HG03457 (cell line): Measurements from ENCODE around the gene FAM98A.

Experiments
- ATAC-seq: cut with Tn5 transposase; IDR thresholded peaks from one replicate; pipeline ENCODE4 v1.9.1; 2021; ENCODE audit warnings: moderate number of reproducible peaks; ENCODE audit not compliant: unreplicated experiment

FAM98A gene

GRCh38 chr2:33598561-33599174 lies 431 bp downstream of the FAM98A start:
- peak; percentile 56 for ATAC-seq

GRCh38 chr2:33597026-33597425 lies 2.1 kb downstream of the FAM98A start:
- ATAC-seq: no peak

GRCh38 chr2:33595385-33595784 lies 3.7 kb downstream of the FAM98A start:
- ATAC-seq: no peak

- ATAC-seq: no peak
Measured at GRCh38 chr2:33589444-33589843, 9.7 kb downstream of the FAM98A start.

GRCh38 chr2:33588232-33588631 lies 10.9 kb downstream of the FAM98A start:
- ATAC-seq: no peak

- no peak for ATAC-seq
Measured at GRCh38 chr2:33586766-33587165, 12.3 kb downstream of the FAM98A start.

- ATAC-seq: no peak
Measured at GRCh38 chr2:33583194-33583938, 15.7 kb downstream of the FAM98A start.

- no peak for ATAC-seq
Measured at GRCh38 chr2:33581872-33582271, 17.2 kb downstream of the FAM98A start.

- no peak for ATAC-seq
Measured at GRCh38 chr2:33579227-33579626, 19.9 kb downstream of the FAM98A start.

- ATAC-seq: no peak
Measured at GRCh38 chr2:33577668-33578067, 21.4 kb downstream of the FAM98A start.

- no peak for ATAC-seq
Measured at GRCh38 chr2:33577084-33577483, 22.0 kb downstream of the FAM98A start.

GRCh38 chr2:33573657-33574056 lies 25.4 kb downstream of the FAM98A start:
- ATAC-seq: no peak

- no peak for ATAC-seq
Measured at GRCh38 chr2:33570681-33571080, 28.4 kb downstream of the FAM98A start.

GRCh38 chr2:33561872-33562271 lies 37.2 kb downstream of the FAM98A start:
- no peak for ATAC-seq

GRCh38 chr2:33560017-33560416 lies 39.1 kb downstream of the FAM98A start:
- ATAC-seq: no peak

- no peak for ATAC-seq
Measured at GRCh38 chr2:33559328-33559727, 39.8 kb downstream of the FAM98A start.

- ATAC-seq: no peak
Measured at GRCh38 chr2:33555681-33556080, 43.4 kb downstream of the FAM98A start.

GRCh38 chr2:33552758-33553461 lies 46.2 kb downstream of the FAM98A start:
- ATAC-seq: no peak

GRCh38 chr2:33550206-33550605 lies 48.9 kb downstream of the FAM98A start:
- no peak for ATAC-seq

- ATAC-seq: no peak
Measured at GRCh38 chr2:33541243-33541642, 57.9 kb downstream of the FAM98A start.

GRCh38 chr2:33535421-33535820 lies 63.7 kb downstream of the FAM98A start:
- no peak for ATAC-seq
